Loucy (cell line): ENCODE measurements around the gene PTH2R.

Source experiments
- H2AFZ ChIP-seq: fragments of 200-600 bp; sonication (generic); 2 replicates; pipeline ENCODE4 v1.6.0; 2016; ENCODE audit warnings: antibody characterized with exemption, mild to moderate bottlenecking, low read length, moderate library complexity
- H3F3A ChIP-seq: fragments of 200-600 bp; 2 replicates; pipeline ENCODE4 v1.6.0; 2016; ENCODE audit warnings: antibody characterized with exemption, low read depth, mild to moderate bottlenecking
- H3K27me3 ChIP-seq: fragments of 200-600 bp; sonication (generic); 2 replicates; pipeline ENCODE4 v1.6.1; 2014; ENCODE audit warnings: low read length, mild to moderate bottlenecking; ENCODE audit not compliant: insufficient read depth, poor library complexity, severe bottlenecking
- H3K36me3 ChIP-seq: fragments of 200-600 bp; sonication (generic); 2 replicates; pipeline ENCODE4 v1.6.1; 2016; ENCODE audit warnings: low read length; ENCODE audit not compliant: insufficient read depth
- H3K4me1 ChIP-seq: fragments of 200-600 bp; sonication (generic); 2 replicates; pipeline ENCODE4 v1.5.1; 2014; ENCODE audit warnings: low read length, mild to moderate bottlenecking; ENCODE audit not compliant: insufficient read depth, poor library complexity, severe bottlenecking
- H3K4me2 ChIP-seq: fragments of 200-600 bp; sonication (generic); 2 replicates; pipeline ENCODE4 v1.6.0; 2014; ENCODE audit warnings: antibody characterized with exemption, low read length, low read depth, mild to moderate bottlenecking; ENCODE audit not compliant: poor library complexity, severe bottlenecking
- H3K4me3 ChIP-seq: fragments of 200-600 bp; sonication (generic); 2 replicates; pipeline ENCODE4 v1.5.1; 2014; ENCODE audit warnings: low read length, mild to moderate bottlenecking, mixed read lengths; ENCODE audit not compliant: poor library complexity, severe bottlenecking
- H3K79me2 ChIP-seq: fragments of 200-600 bp; sonication (generic); 2 replicates; pipeline ENCODE4 v1.6.1; 2014; ENCODE audit warnings: low read length; ENCODE audit not compliant: insufficient read depth
- H3K9ac ChIP-seq: fragments of 200-600 bp; sonication (generic); 2 replicates; pipeline ENCODE4 v1.6.0; 2014; ENCODE audit warnings: mild to moderate bottlenecking, low read depth, low read length, moderate library complexity; ENCODE audit not compliant: poor library complexity, severe bottlenecking
- H3K9me2 ChIP-seq: fragments of 200-600 bp; sonication (generic); replicated peaks from 2 replicates; pipeline ENCODE4 v1.6.1; 2016; ENCODE audit warnings: low read depth, low read length, mixed read lengths
- H3K9me3 ChIP-seq: fragments of 200-600 bp; sonication (generic); 2 replicates; pipeline ENCODE4 v1.6.1; 2014; ENCODE audit warnings: mild to moderate bottlenecking, antibody characterized with exemption, low read length, low read depth; ENCODE audit not compliant: insufficient read depth
- H4K20me1 ChIP-seq: fragments of 200-600 bp; sonication (generic); 2 replicates; pipeline ENCODE4 v1.6.0; 2014; ENCODE audit warnings: antibody characterized with exemption, low read length, mild to moderate bottlenecking; ENCODE audit not compliant: insufficient read depth, poor library complexity, severe bottlenecking
- CTCF ChIP-seq: fragments of 200-600 bp; sonication (generic); conservative IDR thresholded peaks from 2 replicates; pipeline ENCODE4 v1.5.1; 2014; ENCODE audit warnings: mild to moderate bottlenecking, antibody characterized with exemption, low read length
- EZH2phosphoT487 ChIP-seq: fragments of 200-600 bp; IDR thresholded peaks from 2 replicates; pipeline ENCODE4 v1.6.1; 2018; ENCODE audit warnings: antibody characterized with exemption, mild to moderate bottlenecking, moderate library complexity, borderline replicate concordance

The PTH2R gene

GRCh38 chr2:208406474-208407451 lies at the start of gene PTH2R:
Gene PTH2R, plus strand, starts transcription at chr2:208406792. Its CDS starts 252 bp downstream, at chr2:208407044.
- no peaks in the 10 kb centered on the region for H3K9me2 ChIP-seq
- no peak within 1 kb of the TSS for H2AFZ ChIP-seq
- H3K27me3 ChIP-seq, result no peaks in the 10 kb centered on the region
- H3K9ac ChIP-seq, result no peak within 1 kb of the TSS
- H3F3A ChIP-seq, result no peaks in the 10 kb centered on the region
- H3K4me1 ChIP-seq, result no peaks in the 10 kb centered on the region
- H3K79me2 ChIP-seq, result no peaks in the 10 kb centered on the region
- H3K4me3 ChIP-seq, result no peak within 1 kb of the TSS
- H3K4me2 ChIP-seq, result no peak within 1 kb of the TSS
- TF ChIP-seq EZH2phosphoT487 (no peak), CTCF (no peak)
- no peaks in the 10 kb centered on the region for H3K36me3 ChIP-seq
- H3K9me3 ChIP-seq, result no peaks in the 10 kb centered on the region
- no peaks in the 10 kb centered on the region for H4K20me1 ChIP-seq

- Histone ChIP-seq H3K4me1 (peaks cover 10% of the 10 kb centered on the region), H3K4me3 (no peak overlapping the region), H3K9me2 (no peaks in the 10 kb centered on the region), H3F3A (no peaks in the 10 kb centered on the region), H2AFZ (no peak overlapping the region), H3K4me2 (peak overlapping the region; percentile 4), H3K27me3 (no peaks in the 10 kb centered on the region), H3K9me3 (no peaks in the 10 kb centered on the region), H4K20me1 (no peaks in the 10 kb centered on the region), H3K36me3 (peaks cover 38% of the 10 kb centered on the region), H3K9ac (no peak overlapping the region), H3K79me2 (no peaks in the 10 kb centered on the region)
- peak; percentile 53 for TF ChIP-seq CTCF
- TF ChIP-seq EZH2phosphoT487, result no peak
Observed at GRCh38 chr2:208356846-208357574, 49.6 kb upstream of the PTH2R start.

- TF ChIP-seq EZH2phosphoT487, result no peak
- no peak overlapping the region for H3K4me2 ChIP-seq
- H3K36me3 ChIP-seq, result peaks cover 19% of the 10 kb centered on the region; the same call in 1 of the 2 replicates
- H3F3A ChIP-seq, result peaks cover 5% of the 10 kb centered on the region
- no peak overlapping the region for H3K9ac ChIP-seq
- no peaks in the 10 kb centered on the region for H3K9me2 ChIP-seq
- H4K20me1 ChIP-seq, result no peaks in the 10 kb centered on the region
- no peak overlapping the region for H3K4me3 ChIP-seq
- H2AFZ ChIP-seq, result no peak overlapping the region
- no peaks in the 10 kb centered on the region for H3K9me3 ChIP-seq
- no peaks in the 10 kb centered on the region for H3K79me2 ChIP-seq
- peaks cover 25% of the 10 kb centered on the region for H3K4me1 ChIP-seq
- no peaks in the 10 kb centered on the region for H3K27me3 ChIP-seq
Observed at GRCh38 chr2:208358758-208359631, 47.6 kb upstream of the PTH2R start.
